HEK293 (cell line): ENCODE data around the gene TLR2.

Source experiments
- CTCF ChIA-PET: fragments of 350-600 bp; formaldehyde crosslinking; extraction: SDS; loops from one replicate; lab custom pipeline; 2021; ENCODE audit warnings: antibody characterized with exemption; lab: Yijun Ruan, JAX
- POLR2A ChIA-PET: fragments of 300-600 bp; formaldehyde crosslinking; extraction: SDS; loops from one replicate; lab custom pipeline; 2020; ENCODE audit warnings: antibody characterized with exemption, inconsistent platforms; lab: Yijun Ruan, JAX
- H3K27ac ChIP-seq: fragments of 200-500 bp; sonication (Bioruptor generic); 2 replicates; pipeline ENCODE4 v1.5.1; 2014; ENCODE audit warnings: low read depth, low read length, control low read depth, inconsistent platforms; ENCODE audit errors: extremely low read depth
- H3K36me3 ChIP-seq, 2 experiments: fragments of 200-500 bp in 1 of 2; sonication (Bioruptor generic) in 1 of 2; 1 replicate in 1 of 2; 2 replicates in 1 of 2; pipeline ENCODE4 v1.5.1; 2014 to 2017; ENCODE audit warnings: inconsistent platforms in 2 of 2, low read length in 2 of 2; ENCODE audit not compliant: control insufficient read depth in 2 of 2, insufficient read depth in 1 of 2
- H3K4me1 ChIP-seq: fragments of 200-500 bp; sonication (Bioruptor generic); 2 replicates; pipeline ENCODE4 v1.5.1; 2014; ENCODE audit warnings: mild to moderate bottlenecking, low read length, inconsistent platforms; ENCODE audit not compliant: control insufficient read depth, insufficient read depth
- H3K4me3 ChIP-seq: 2 replicates; pipeline ENCODE4 v1.5.1; 2011; ENCODE audit warnings: low read depth, mild to moderate bottlenecking, control low read depth, low read length, moderate library complexity
- H3K9me3 ChIP-seq: fragments of 200-500 bp; sonication (Bioruptor generic); 2 replicates; pipeline ENCODE4 v1.5.1; 2014; ENCODE audit warnings: low read depth, low read length, inconsistent platforms; ENCODE audit not compliant: control insufficient read depth, insufficient read depth
- AEBP2 ChIP-seq: fragments of 450-650 bp; formaldehyde crosslinking; IDR thresholded peaks from 2 replicates; pipeline ENCODE4 v1.5.1; 2016; ENCODE audit warnings: missing biosample characterization, missing genetic modification characterization, borderline replicate concordance
- ATF2 ChIP-seq: fragments of 450-650 bp; formaldehyde crosslinking; IDR thresholded peaks from 2 replicates; pipeline ENCODE4 v1.5.1; 2016; ENCODE audit warnings: missing biosample characterization, missing genetic modification characterization, low read depth
- ELK4 ChIP-seq: IDR thresholded peaks from 2 replicates; pipeline ENCODE4 v1.6.1; 2011; ENCODE audit warnings: mild to moderate bottlenecking, low read depth, low read length, borderline replicate concordance
- IKZF3 ChIP-seq: fragments of 450-650 bp; IDR thresholded peaks from 2 replicates; pipeline ENCODE4 v1.5.0; 2018; ENCODE audit warnings: missing biosample characterization, mild to moderate bottlenecking, missing genetic modification characterization, moderate library complexity
- MZF1 ChIP-seq: fragments of 450-650 bp; formaldehyde crosslinking; IDR thresholded peaks from 2 replicates; pipeline ENCODE4 v1.5.1; 2017; ENCODE audit warnings: missing biosample characterization, missing genetic modification characterization, borderline replicate concordance
- ZBTB49 ChIP-seq: fragments of 450-650 bp; formaldehyde crosslinking; IDR thresholded peaks from 2 replicates; pipeline ENCODE4 v1.5.1; 2016; ENCODE audit warnings: missing biosample characterization, missing genetic modification characterization, low read depth
- ZNF280C ChIP-seq: fragments of 450-650 bp; formaldehyde crosslinking; IDR thresholded peaks from 2 replicates; pipeline ENCODE4 v1.5.1; 2016; ENCODE audit warnings: missing biosample characterization, missing genetic modification characterization
- ZNF398 ChIP-seq: fragments of 450-650 bp; formaldehyde crosslinking; IDR thresholded peaks from 2 replicates; pipeline ENCODE4 v1.5.1; 2017; ENCODE audit warnings: missing biosample characterization, missing genetic modification characterization
- ZNF558 ChIP-seq: fragments of 450-650 bp; formaldehyde crosslinking; IDR thresholded peaks from 2 replicates; pipeline ENCODE4 v1.5.1; 2016; ENCODE audit warnings: missing biosample characterization, missing genetic modification characterization
- ZSCAN18 ChIP-seq: fragments of 450-650 bp; formaldehyde crosslinking; IDR thresholded peaks from 2 replicates; pipeline ENCODE4 v1.5.1; 2016; ENCODE audit warnings: missing biosample characterization, missing genetic modification characterization
- ZSCAN30 ChIP-seq: fragments of 450-650 bp; IDR thresholded peaks from 2 replicates; pipeline ENCODE4 v1.5.1; 2018; ENCODE audit warnings: missing biosample characterization, mild to moderate bottlenecking, missing genetic modification characterization, moderate library complexity
- ZSCAN4 ChIP-seq: fragments of 450-650 bp; formaldehyde crosslinking; IDR thresholded peaks from 2 replicates; pipeline ENCODE4 v1.5.1; 2017; ENCODE audit warnings: missing biosample characterization, missing genetic modification characterization

Gene TLR2

GRCh38 chr4:153728151-153728550 is 44.1 kb downstream of the TLR2 start (continued):
- TF ChIP-seq ZSCAN18 (tag by site-specific recombination) (no peak), ZSCAN4 (tag by site-specific recombination) (no peak)

GRCh38 chr4:153728660-153729059 is 44.6 kb downstream of the TLR2 start:
- no peak for TF ChIP-seq ELK4
- no peak for TF ChIP-seq ZSCAN30 (tag by site-specific recombination)
- no peak for TF ChIP-seq ZNF558 (tag by site-specific recombination)
- TF ChIP-seq AEBP2 (tag by site-specific recombination), result no peak
- TF ChIP-seq ZNF398, result no peak
- ChIA-PET CTCF (no interaction called here), POLR2A (no interaction called here)
- Histone ChIP-seq H3K9me3 (no peaks in the 10 kb centered on the region), H3K4me3 (no peak overlapping the region), H3K27ac (no peak overlapping the region), H3K4me1 (no peaks in the 10 kb centered on the region), H3K36me3 (no peaks in the 10 kb centered on the region)

GRCh38 chr4:153729895-153730294 is 45.8 kb downstream of the TLR2 start:
- POLR2A ChIA-PET, result no interaction called here
- H3K4me3 ChIP-seq, result no peak overlapping the region
- CTCF ChIA-PET, result interaction anchor here (1.0 kb wide), 1 partner anchor 20 kb away, joined by 4 read pairs; no protein-coding TSS in a partner anchor
- no peak overlapping the region for H3K27ac ChIP-seq
- H3K36me3 ChIP-seq, result no peaks in the 10 kb centered on the region
- no peaks in the 10 kb centered on the region for H3K4me1 ChIP-seq
- H3K9me3 ChIP-seq, result no peaks in the 10 kb centered on the region
- no peak for TF ChIP-seq ATF2 (tag by site-specific recombination)
- no peak for TF ChIP-seq IKZF3 (tag by site-specific recombination)
- no peak for TF ChIP-seq ZBTB49
- TF ChIP-seq ZNF280C (tag by site-specific recombination), result no peak
- TF ChIP-seq MZF1 (tag by site-specific recombination), result no peak
